ENCODE data around the gene XRCC6.
"Not testable (repeated sequence)": the region's sequence is repeated elsewhere in the genome, so short reads cannot be mapped to it uniquely, and the experiment has no call there.

Gene XRCC6

DNA sequence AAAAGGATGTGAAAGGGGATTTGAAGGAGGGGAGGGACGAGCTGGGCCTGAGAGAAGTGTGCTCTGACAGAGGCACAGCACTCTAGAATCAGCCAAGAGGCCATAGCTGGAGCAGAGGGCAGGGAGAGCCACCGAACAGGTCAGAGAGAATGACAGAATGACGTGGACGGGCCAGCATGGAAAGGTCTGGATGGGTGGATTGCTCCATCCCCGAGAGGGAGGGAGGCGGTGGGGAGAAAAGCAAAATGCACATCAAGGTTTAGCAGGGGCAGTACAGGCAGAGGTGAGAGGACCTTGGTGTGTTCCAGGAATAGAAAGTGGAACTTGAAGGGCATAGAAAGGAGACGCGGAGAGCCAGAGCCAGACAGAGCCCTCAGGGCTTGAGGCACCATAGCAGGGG lies 38.4 kb upstream of the XRCC6 start:
- H3K4me3 ChIP-seq (ENCODE audit: low read depth in 1 of 2, low read length in 1 of 2): no peak overlapping the region
- no peaks in the 10 kb centered on the region for H3K4me1 ChIP-seq (ENCODE audit: control insufficient read depth in 1 of 2, insufficient read depth in 1 of 2, low read depth in 1 of 2, low read length in 1 of 2)
- no peaks in the 10 kb centered on the region for H3K9me3 ChIP-seq
- H3K27me3 ChIP-seq: no peaks in the 10 kb centered on the region
- H3K36me3 ChIP-seq: peaks cover 76% of the 10 kb centered on the region
- H3K27ac ChIP-seq: no peak overlapping the region
- TF ChIP-seq, protein P1, sequence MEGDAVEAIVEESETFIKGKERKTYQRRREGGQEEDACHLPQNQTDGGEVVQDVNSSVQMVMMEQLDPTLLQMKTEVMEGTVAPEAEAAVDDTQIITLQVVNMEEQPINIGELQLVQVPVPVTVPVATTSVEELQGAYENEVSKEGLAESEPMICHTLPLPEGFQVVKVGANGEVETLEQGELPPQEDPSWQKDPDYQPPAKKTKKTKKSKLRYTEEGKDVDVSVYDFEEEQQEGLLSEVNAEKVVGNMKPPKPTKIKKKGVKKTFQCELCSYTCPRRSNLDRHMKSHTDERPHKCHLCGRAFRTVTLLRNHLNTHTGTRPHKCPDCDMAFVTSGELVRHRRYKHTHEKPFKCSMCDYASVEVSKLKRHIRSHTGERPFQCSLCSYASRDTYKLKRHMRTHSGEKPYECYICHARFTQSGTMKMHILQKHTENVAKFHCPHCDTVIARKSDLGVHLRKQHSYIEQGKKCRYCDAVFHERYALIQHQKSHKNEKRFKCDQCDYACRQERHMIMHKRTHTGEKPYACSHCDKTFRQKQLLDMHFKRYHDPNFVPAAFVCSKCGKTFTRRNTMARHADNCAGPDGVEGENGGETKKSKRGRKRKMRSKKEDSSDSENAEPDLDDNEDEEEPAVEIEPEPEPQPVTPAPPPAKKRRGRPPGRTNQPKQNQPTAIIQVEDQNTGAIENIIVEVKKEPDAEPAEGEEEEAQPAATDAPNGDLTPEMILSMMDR (IDR thresholded peaks at IDR 0.05): no peak

GRCh38 chr22:41584881-41585280 lies 36.2 kb upstream of the XRCC6 start:
- TF ChIP-seq, protein P1 (IDR thresholded peaks at IDR 0.05): no peak
- Histone ChIP-seq H3K4me3 (ENCODE audit: low read depth in 1 of 2, low read length in 1 of 2) (no peak overlapping the region), H3K4me1 (ENCODE audit: control insufficient read depth in 1 of 2, insufficient read depth in 1 of 2, low read depth in 1 of 2, low read length in 1 of 2) (peaks cover 12 to 15% of the 10 kb centered on the region in 2 experiments), H3K36me3 (peaks cover 54% of the 10 kb centered on the region), H3K27ac (no peak overlapping the region), H3K27me3 (no peaks in the 10 kb centered on the region), H3K9me3 (no peaks in the 10 kb centered on the region)

DNA sequence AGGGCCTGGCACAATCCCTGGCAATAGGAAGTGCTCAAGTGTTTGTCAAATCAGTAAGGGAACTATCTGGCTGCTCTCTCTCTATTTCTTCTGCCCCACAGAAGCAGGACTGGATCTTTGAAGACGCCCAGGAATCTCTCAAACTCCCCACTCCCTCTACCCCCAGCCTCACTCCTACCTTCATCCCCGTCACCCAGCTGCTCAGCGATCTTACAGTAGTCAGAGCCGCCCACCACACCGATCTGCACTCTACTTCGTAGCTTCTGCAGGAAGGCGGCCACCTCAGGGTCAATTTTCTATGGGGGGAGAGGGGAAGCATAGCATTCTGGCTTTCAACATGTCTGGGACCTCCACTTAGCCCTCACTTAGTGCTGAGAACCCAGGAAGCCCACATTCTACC lies 35.2 kb upstream of the XRCC6 start:
- no peaks in the 10 kb centered on the region for H3K27me3 ChIP-seq
- peaks cover 15 to 18% of the 10 kb centered on the region in 2 experiments for H3K4me1 ChIP-seq (ENCODE audit: control insufficient read depth in 1 of 2, insufficient read depth in 1 of 2, low read depth in 1 of 2, low read length in 1 of 2)
- no peaks in the 10 kb centered on the region for H3K9me3 ChIP-seq
- H3K36me3 ChIP-seq: peaks cover 44% of the 10 kb centered on the region
- TF ChIP-seq, protein P1 (IDR thresholded peaks at IDR 0.05): no peak
- H3K27ac ChIP-seq: no peak overlapping the region
- no peak overlapping the region for H3K4me3 ChIP-seq (ENCODE audit: low read depth in 1 of 2, low read length in 1 of 2)

DNA sequence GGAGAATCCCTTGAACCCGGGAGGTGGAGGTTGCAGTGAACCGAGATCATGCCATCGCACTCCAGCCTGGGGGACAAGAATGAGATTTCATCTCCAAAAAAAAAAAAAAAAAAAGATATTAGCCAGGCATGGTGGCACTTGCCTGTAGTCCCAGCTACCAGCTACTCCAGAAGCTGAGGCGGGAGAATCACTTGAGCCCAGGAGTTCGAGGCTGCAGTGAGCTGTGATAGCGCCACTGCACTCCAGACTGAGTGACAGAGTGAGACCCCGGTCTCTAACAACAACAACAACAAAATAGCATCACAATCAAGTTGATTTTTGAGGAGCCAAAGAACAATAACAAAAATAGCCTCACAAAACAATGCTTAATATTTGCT lies 33.8 kb upstream of the XRCC6 start:
- Histone ChIP-seq H3K36me3 (peaks cover 32% of the 10 kb centered on the region), H3K4me1 (ENCODE audit: control insufficient read depth in 1 of 2, insufficient read depth in 1 of 2, low read depth in 1 of 2, low read length in 1 of 2) (peaks cover 15 to 18% of the 10 kb centered on the region in 2 experiments), H3K9me3 (no peaks in the 10 kb centered on the region), H3K27me3 (no peaks in the 10 kb centered on the region), H3K27ac (no peak overlapping the region), H3K4me3 (ENCODE audit: low read depth in 1 of 2, low read length in 1 of 2) (no peak overlapping the region)
- TF ChIP-seq, protein P1 (IDR thresholded peaks at IDR 0.05): no peak

DNA sequence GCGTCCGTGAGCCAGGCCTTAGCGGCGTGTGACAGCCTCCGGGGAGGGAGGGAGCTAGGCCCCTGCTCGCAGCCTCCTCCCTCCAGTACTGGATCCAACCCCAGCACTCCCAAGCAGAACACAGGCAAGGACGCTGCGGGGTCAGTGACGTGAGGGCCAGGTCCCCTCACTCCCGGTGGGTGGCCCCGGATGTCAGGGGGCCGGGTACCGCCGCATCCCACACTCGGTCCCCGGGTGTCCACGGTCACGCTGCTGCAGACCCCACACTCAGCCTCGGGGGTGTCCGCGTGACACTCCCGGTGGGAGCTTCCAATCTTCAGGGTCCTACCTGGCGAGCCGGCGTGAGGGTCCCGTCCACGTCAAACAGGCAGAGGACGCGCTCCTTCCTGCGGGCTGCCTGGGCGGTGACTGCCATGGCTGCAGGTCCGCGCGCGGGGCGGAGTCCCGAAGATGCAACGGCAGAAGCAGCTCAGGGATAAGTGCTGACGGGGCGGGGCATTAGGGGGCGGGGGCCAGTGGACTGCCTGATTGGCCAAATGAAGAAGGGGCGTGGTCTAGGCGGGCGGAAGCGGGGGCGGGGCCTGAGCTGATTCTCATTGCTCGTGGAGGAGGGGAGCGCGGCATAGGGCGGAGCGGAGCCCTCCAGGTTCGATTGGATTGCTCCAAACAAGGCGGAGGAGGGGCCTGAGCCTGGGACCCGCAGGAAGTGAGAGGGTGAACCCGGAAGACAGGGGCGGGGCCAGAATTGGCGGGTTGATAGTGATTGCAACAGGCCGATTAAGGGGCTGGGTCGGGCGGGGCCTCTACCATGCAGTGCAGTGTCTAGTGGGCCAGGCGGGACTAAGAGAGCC lies 31.5 kb upstream of the XRCC6 start, which contains the start of gene PMM1:
PMM1 (minus strand) TSS at position 450 of the 851 bp plus-strand sequence; CDS start at position 415, 35 bp downstream.
- TF ChIP-seq, protein P1 (IDR thresholded peaks at IDR 0.05): no peak
- H3K4me1 ChIP-seq (ENCODE audit: control insufficient read depth in 1 of 2, insufficient read depth in 1 of 2, low read depth in 1 of 2, low read length in 1 of 2): peaks cover 15 to 18% of the 10 kb centered on the region in 2 experiments
- H3K4me3 ChIP-seq (ENCODE audit: low read depth in 1 of 2, low read length in 1 of 2): peak within 1 kb of the TSS; percentile 89 to 96

DNA sequence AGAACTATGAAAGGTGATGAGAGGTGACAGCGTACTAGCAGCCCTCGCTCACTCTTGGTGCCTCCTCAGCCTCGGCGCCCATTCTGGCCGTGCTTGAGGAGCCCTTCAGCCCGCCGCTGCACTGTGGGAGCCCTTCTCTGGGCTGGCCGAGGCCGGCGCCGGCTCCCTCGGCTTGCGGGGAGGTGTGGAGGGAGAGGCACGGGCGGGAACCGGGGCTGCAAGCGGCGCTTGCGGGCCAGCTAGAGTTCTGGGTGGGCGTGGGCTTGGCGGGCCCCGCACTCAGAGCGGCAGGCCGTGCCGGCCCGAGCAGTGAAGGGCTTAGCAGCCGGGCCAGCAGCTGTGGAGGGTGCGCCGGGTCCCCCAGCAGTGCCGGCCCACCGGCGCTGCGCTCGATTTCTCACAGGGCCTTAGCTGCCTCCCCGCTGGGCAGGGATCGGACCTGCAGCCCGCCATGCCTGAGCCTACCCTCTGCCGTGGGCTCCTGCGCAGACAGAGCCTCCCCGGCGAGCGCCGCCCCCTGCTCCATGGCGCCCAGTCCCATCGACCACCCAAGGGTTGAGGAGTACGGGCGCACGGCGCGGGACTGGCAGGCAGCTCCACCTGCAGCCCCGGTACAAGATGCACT lies 27.6 kb upstream of the XRCC6 start:
- not testable (repeated sequence) for H3K4me3 ChIP-seq (ENCODE audit: low read depth in 1 of 2, low read length in 1 of 2)

More for the DNA sequence above, 31.5 kb upstream of the XRCC6 start, which contains the start of gene PMM1:
- Histone ChIP-seq H3K27me3 (no peaks in the 10 kb centered on the region), H3K27ac (peak within 1 kb of the TSS; percentile 81), H3K9me3 (no peaks in the 10 kb centered on the region), H3K36me3 (peaks cover 9% of the 10 kb centered on the region)

More for the DNA sequence above, 27.6 kb upstream of the XRCC6 start:
- H3K27ac ChIP-seq, H3K27me3 ChIP-seq, H3K9me3 ChIP-seq, H3K36me3 ChIP-seq: not testable (repeated sequence)
- peaks cover 11 to 17% of the 10 kb centered on the region in 2 experiments for H3K4me1 ChIP-seq (ENCODE audit: control insufficient read depth in 1 of 2, insufficient read depth in 1 of 2, low read depth in 1 of 2, low read length in 1 of 2)
